SK-N-SH (cell line): ENCODE results near the gene RPL7A. TPM values are rescaled to one million over a fixed set of nuclear protein-coding genes. Genes with fewer than 3 reads are reported as not detected.
"Not testable (repeated sequence)": the region's sequence is repeated elsewhere in the genome, so short reads cannot be mapped to it uniquely, and the experiment has no call there.

ENCODE experiments used
- CTCF ChIA-PET: fragments of 300-600, 350-600 bp; formaldehyde crosslinking; extraction: SDS; loops from one replicate; lab custom pipeline; 2021; lab: Yijun Ruan, JAX
- POLR2A ChIA-PET: fragments of 350-600 bp; sonication (Branson Sonifier 250); formaldehyde crosslinking; extraction: SDS; loops from one replicate; lab custom pipeline; 2020; ENCODE audit warnings: antibody characterized with exemption, inconsistent platforms; lab: Yijun Ruan, JAX
- DNase-seq: peaks from one replicate; pipeline ENCODE4 v3.0.0; 2012
- H2AFZ ChIP-seq: fragments of 200-600 bp; sonication (generic); 2 replicates; pipeline ENCODE4 v1.8.1; 2016; ENCODE audit warnings: antibody characterized with exemption, mild to moderate bottlenecking, low read depth
- H3F3A ChIP-seq: fragments of 200-600 bp; sonication (generic); replicated peaks from 2 replicates; pipeline ENCODE3; 2016; ENCODE audit warnings: antibody characterized with exemption, mild to moderate bottlenecking; ENCODE audit not compliant: insufficient read depth
- H3K27ac ChIP-seq, 2 experiments: fragments of 200-500 bp in 1 of 2; fragments of 200-600 bp in 1 of 2; sonication (Bioruptor generic) in 1 of 2; sonication (generic), shearing (Covaris generic) in 1 of 2; 2 replicates each; pipeline versions ENCODE4 v1.5.1 to v1.6.1; 2014 to 2016; ENCODE audit warnings: low read depth in 2 of 2, inconsistent platforms in 1 of 2, low read length in 1 of 2, mild to moderate bottlenecking in 1 of 2, mixed read lengths in 1 of 2
- H3K27me3 ChIP-seq: fragments of 200-600 bp; sonication (generic), shearing (Covaris generic); 2 replicates; pipeline ENCODE4 v1.6.1; 2016; ENCODE audit warnings: mixed run types; ENCODE audit not compliant: insufficient read depth
- H3K36me3 ChIP-seq, 2 experiments: fragments of 200-500 bp in 1 of 2; fragments of 200-600 bp in 1 of 2; sonication (Bioruptor generic) in 1 of 2; sonication (generic) in 1 of 2; replicated peaks in 1 of 2; 2 replicates each; pipeline versions ENCODE3 to v1.5.1; 2014 to 2016; ENCODE audit warnings: low read length in 1 of 2, mild to moderate bottlenecking in 1 of 2; ENCODE audit not compliant: insufficient read depth in 2 of 2, control insufficient read depth in 1 of 2
- H3K4me1 ChIP-seq, 2 experiments: fragments of 200-500 bp in 1 of 2; fragments of 200-600 bp in 1 of 2; sonication (Bioruptor generic) in 1 of 2; sonication (generic), shearing (Covaris generic) in 1 of 2; 2 replicates each; pipeline versions ENCODE4 v1.5.1 to v1.6.1; 2014 to 2016; ENCODE audit warnings: low read depth in 1 of 2, low read length in 1 of 2, mixed run types in 1 of 2; ENCODE audit not compliant: insufficient read depth in 2 of 2, control insufficient read depth in 1 of 2
- H3K4me2 ChIP-seq: fragments of 200-600 bp; sonication (generic), shearing (Covaris generic); 2 replicates; pipeline ENCODE4 v1.6.1; 2017; ENCODE audit warnings: mixed run types
- H3K4me3 ChIP-seq, 2 experiments: fragments of 200-500 bp in 1 of 2; fragments of 200-600 bp in 1 of 2; sonication (Bioruptor generic) in 1 of 2; sonication (generic), shearing (Covaris generic) in 1 of 2; 2 replicates each; pipeline versions ENCODE4 v1.5.1 to v1.8.1; 2014 to 2016; ENCODE audit warnings: low read depth in 2 of 2, inconsistent platforms in 1 of 2, low read length in 1 of 2, mild to moderate bottlenecking in 1 of 2, mixed read lengths in 1 of 2, moderate library complexity in 1 of 2
- H3K79me2 ChIP-seq: fragments of 200-600 bp; sonication (generic); 2 replicates; pipeline ENCODE4 v1.8.1; 2017; ENCODE audit warnings: mild to moderate bottlenecking; ENCODE audit not compliant: insufficient read depth
- H3K9ac ChIP-seq: fragments of 200-600 bp; sonication (generic); 2 replicates; pipeline ENCODE4 v1.6.1; 2017; ENCODE audit warnings: mixed run types
- H3K9me2 ChIP-seq: fragments of 200-600 bp; sonication (generic); 2 replicates; pipeline ENCODE4 v1.6.1; 2017; ENCODE audit warnings: mixed run types
- H3K9me3 ChIP-seq: fragments of 200-600 bp; sonication (generic); 2 replicates; pipeline ENCODE4 v1.6.1; 2017; ENCODE audit warnings: mixed run types, mild to moderate bottlenecking, moderate library complexity
- H4K20me1 ChIP-seq: fragments of 200-600 bp; sonication (generic); 2 replicates; pipeline ENCODE4 v1.6.1; 2017; ENCODE audit warnings: mild to moderate bottlenecking, mixed run types; ENCODE audit not compliant: insufficient read depth
- CHD2 ChIP-seq: fragments of 150-350 bp; IDR thresholded peaks from 2 replicates; pipeline ENCODE4 v1.6.1; 2018; ENCODE audit warnings: low read length; ENCODE audit not compliant: partially characterized antibody
- ELF1 ChIP-seq: IDR thresholded peaks from 2 replicates; pipeline ENCODE4 v1.4.0; 2012
- EZH2phosphoT487 ChIP-seq: fragments of 200-600 bp; sonication (generic); IDR thresholded peaks from 2 replicates; pipeline ENCODE4 v1.6.1; 2017; ENCODE audit warnings: low read depth, mixed run types, mild to moderate bottlenecking, antibody characterized with exemption, moderate library complexity, borderline replicate concordance
- FOSL2 ChIP-seq: IDR thresholded peaks from 2 replicates; pipeline ENCODE4 v1.4.0; 2012; ENCODE audit warnings: low read depth, mild to moderate bottlenecking, moderate library complexity, borderline replicate concordance
- FOXJ3 ChIP-seq: sonication (generic); formaldehyde crosslinking; IDR thresholded peaks from 2 replicates; pipeline ENCODE4 v1.5.1; 2020; ENCODE audit warnings: mild to moderate bottlenecking, missing genetic modification reagents
- FOXM1 ChIP-seq: IDR thresholded peaks from 2 replicates; pipeline ENCODE4 v1.4.0; 2012; ENCODE audit warnings: low read depth, mild to moderate bottlenecking
- GABPA ChIP-seq: IDR thresholded peaks from 2 replicates; pipeline ENCODE4 v1.4.0; 2012; ENCODE audit warnings: low read depth, mild to moderate bottlenecking
- GATA2 ChIP-seq: sonication (generic); formaldehyde crosslinking; IDR thresholded peaks from 2 replicates; pipeline ENCODE4 v1.5.0; 2020; ENCODE audit warnings: mild to moderate bottlenecking, missing genetic modification reagents
- MEF2A ChIP-seq: IDR thresholded peaks from 2 replicates; pipeline ENCODE4 v1.4.0; 2012; ENCODE audit warnings: low read depth, borderline replicate concordance
- MXI1 ChIP-seq: IDR thresholded peaks from 2 replicates; pipeline ENCODE4 v1.6.1; 2012; ENCODE audit warnings: mild to moderate bottlenecking, low read depth, low read length, improper control_type of control experiment
- NFIC ChIP-seq: IDR thresholded peaks from 2 replicates; pipeline ENCODE4 v1.4.0; 2012; ENCODE audit warnings: borderline replicate concordance
- NRF1 ChIP-seq: IDR thresholded peaks from 2 replicates; pipeline ENCODE4 v1.6.1; 2012; ENCODE audit warnings: low read depth, mild to moderate bottlenecking, low read length
- POLR2AphosphoS5 ChIP-seq: IDR thresholded peaks from 2 replicates; pipeline ENCODE4 v1.6.1; 2012; ENCODE audit warnings: low read depth, low read length
- RAD21 ChIP-seq: IDR thresholded peaks from 2 replicates; pipeline ENCODE4 v1.6.1; 2012; ENCODE audit warnings: mild to moderate bottlenecking, low read length
- RCOR1 ChIP-seq: fragments of 150-350 bp; IDR thresholded peaks from 2 replicates; pipeline ENCODE4 v1.6.1; 2017; ENCODE audit warnings: antibody characterized with exemption, low read length
- RFX5 ChIP-seq: IDR thresholded peaks from 2 replicates; pipeline ENCODE4 v1.6.1; 2012; ENCODE audit warnings: mild to moderate bottlenecking, improper control_type of control experiment, low read length
- SIN3A ChIP-seq: IDR thresholded peaks from 2 replicates; pipeline ENCODE4 v1.6.1; 2012; ENCODE audit warnings: low read depth, mild to moderate bottlenecking, low read length, moderate library complexity, borderline replicate concordance
- SMC3 ChIP-seq: IDR thresholded peaks from 2 replicates; pipeline ENCODE4 v1.6.1; 2012; ENCODE audit warnings: low read depth, low read length, improper control_type of control experiment
- TAF1 ChIP-seq: IDR thresholded peaks from 2 replicates; pipeline ENCODE4 v1.6.1; 2012; ENCODE audit warnings: low read depth, mild to moderate bottlenecking, low read length, moderate library complexity, borderline replicate concordance
- TCF12 ChIP-seq: IDR thresholded peaks from 2 replicates; pipeline ENCODE4 v1.4.0; 2012
- TEAD4 ChIP-seq: IDR thresholded peaks from 2 replicates; pipeline ENCODE4 v1.4.0; 2012; ENCODE audit warnings: mild to moderate bottlenecking, borderline replicate concordance; ENCODE audit not compliant: insufficient read depth
- YY1 ChIP-seq: IDR thresholded peaks from 2 replicates; pipeline ENCODE4 v1.4.0; 2012; ENCODE audit warnings: low read depth, mild to moderate bottlenecking
- WGBS: methylation state at CpG from one replicate; pipeline ENCODE4 v1.1.6; 2017; ENCODE audit warnings: low lambda C conversion rate; 5-methylcytosine and 5-hydroxymethylcytosine counted together
- polyA plus RNA-seq, 3 experiments: library from polyadenylated mRNA; depleted of rRNA; stranded (reverse); fragments of >200 nt; gene quantifications; 2 replicates each; pipeline ENCODE4 v1.2.3, GENCODE V29; 2012
- TF ChIP-seq, protein P1 (sequence below): IDR thresholded peaks from 2 replicates; pipeline ENCODE4 v1.4.0; 2012; ENCODE audit warnings: low read depth
- TF ChIP-seq, protein P2 (sequence below): IDR thresholded peaks from 2 replicates; pipeline ENCODE4; 2012
- TF ChIP-seq, protein P3 (sequence below): IDR thresholded peaks from 2 replicates; pipeline ENCODE4 v1.6.1; 2012; ENCODE audit warnings: mild to moderate bottlenecking, low read depth, low read length, moderate library complexity
- TF ChIP-seq, protein P4 (sequence below): fragments of 200-600 bp; sonication (generic); IDR thresholded peaks from 2 replicates; pipeline ENCODE4 v1.6.1; 2017; ENCODE audit warnings: antibody characterized with exemption, mild to moderate bottlenecking, moderate library complexity
- TF ChIP-seq, protein P5 (sequence below): fragments of 150-350 bp; IDR thresholded peaks from 2 replicates; pipeline ENCODE4 v1.6.1; 2017; ENCODE audit warnings: antibody characterized with exemption, low read length, low read depth, borderline replicate concordance

Gene RPL7A
- polyA plus RNA-seq, 1 of the 3 experiments (the other 2 are of a cell fraction), result 4,121 TPM

DNA sequence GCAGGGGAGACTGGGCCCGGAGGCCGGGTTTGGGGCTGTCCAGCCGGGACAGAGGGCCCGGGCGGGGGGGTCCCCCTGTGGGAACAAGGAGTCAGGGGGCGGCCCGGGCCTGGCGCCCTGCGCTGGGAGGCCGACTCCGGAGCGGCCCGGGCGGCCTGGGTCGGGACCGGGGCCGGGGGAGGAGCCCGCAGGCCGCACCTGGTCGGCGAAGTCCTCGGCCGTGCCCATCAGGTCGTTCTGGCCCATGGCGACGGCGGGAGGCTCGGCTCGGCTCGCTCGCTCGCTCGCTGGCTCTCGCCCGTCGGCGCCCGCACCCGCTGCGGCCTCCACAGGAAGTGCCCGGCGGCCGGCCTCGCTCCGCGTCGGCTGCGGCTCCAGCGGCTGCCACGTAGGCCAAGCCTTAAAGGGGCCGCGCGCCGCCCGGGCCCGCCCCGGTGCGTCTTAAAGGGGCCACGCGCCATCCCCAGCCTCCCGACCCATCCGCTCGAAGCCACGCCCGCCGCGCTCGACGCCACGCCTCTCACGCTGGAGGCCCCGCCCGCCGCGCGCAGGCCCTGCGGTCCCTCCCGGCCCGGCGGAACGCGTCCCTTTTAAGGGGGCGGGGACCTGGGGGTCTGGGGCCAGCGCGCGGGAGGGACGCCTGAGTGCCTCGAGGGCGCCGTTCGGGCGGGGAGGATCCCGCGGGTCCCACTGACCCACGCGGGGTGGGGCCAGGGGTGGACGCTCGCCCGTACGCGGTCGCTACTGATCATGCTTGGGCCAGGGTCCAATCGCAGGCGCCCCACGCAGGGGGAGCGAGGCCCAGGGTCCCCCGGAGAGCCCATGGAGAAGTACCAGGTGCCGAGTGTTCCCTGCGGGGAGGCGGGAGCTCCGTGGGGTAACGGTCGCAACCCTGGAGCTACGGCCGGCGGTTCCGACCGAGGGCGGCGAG lies 28.0 kb downstream of the RPL7A start, which contains the start of the genes STKLD1 and SURF4 (continued):
- TF ChIP-seq, protein P1, sequence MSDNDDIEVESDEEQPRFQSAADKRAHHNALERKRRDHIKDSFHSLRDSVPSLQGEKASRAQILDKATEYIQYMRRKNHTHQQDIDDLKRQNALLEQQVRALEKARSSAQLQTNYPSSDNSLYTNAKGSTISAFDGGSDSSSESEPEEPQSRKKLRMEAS, result peak; percentile 87
- TF ChIP-seq RCOR1, result no peak
- TF ChIP-seq, protein P2, sequence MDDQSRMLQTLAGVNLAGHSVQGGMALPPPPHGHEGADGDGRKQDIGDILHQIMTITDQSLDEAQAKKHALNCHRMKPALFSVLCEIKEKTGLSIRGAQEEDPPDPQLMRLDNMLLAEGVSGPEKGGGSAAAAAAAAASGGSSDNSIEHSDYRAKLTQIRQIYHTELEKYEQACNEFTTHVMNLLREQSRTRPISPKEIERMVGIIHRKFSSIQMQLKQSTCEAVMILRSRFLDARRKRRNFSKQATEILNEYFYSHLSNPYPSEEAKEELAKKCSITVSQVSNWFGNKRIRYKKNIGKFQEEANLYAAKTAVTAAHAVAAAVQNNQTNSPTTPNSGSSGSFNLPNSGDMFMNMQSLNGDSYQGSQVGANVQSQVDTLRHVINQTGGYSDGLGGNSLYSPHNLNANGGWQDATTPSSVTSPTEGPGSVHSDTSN, result no peak; the same call in 1 of the 2 replicates
- TF ChIP-seq GABPA, result peak; percentile 51
- TF ChIP-seq FOXM1, result no peak
- TF ChIP-seq, protein P3, sequence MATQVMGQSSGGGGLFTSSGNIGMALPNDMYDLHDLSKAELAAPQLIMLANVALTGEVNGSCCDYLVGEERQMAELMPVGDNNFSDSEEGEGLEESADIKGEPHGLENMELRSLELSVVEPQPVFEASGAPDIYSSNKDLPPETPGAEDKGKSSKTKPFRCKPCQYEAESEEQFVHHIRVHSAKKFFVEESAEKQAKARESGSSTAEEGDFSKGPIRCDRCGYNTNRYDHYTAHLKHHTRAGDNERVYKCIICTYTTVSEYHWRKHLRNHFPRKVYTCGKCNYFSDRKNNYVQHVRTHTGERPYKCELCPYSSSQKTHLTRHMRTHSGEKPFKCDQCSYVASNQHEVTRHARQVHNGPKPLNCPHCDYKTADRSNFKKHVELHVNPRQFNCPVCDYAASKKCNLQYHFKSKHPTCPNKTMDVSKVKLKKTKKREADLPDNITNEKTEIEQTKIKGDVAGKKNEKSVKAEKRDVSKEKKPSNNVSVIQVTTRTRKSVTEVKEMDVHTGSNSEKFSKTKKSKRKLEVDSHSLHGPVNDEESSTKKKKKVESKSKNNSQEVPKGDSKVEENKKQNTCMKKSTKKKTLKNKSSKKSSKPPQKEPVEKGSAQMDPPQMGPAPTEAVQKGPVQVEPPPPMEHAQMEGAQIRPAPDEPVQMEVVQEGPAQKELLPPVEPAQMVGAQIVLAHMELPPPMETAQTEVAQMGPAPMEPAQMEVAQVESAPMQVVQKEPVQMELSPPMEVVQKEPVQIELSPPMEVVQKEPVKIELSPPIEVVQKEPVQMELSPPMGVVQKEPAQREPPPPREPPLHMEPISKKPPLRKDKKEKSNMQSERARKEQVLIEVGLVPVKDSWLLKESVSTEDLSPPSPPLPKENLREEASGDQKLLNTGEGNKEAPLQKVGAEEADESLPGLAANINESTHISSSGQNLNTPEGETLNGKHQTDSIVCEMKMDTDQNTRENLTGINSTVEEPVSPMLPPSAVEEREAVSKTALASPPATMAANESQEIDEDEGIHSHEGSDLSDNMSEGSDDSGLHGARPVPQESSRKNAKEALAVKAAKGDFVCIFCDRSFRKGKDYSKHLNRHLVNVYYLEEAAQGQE, result peak; percentile 54; the same call in 1 of the 2 replicates
- TF ChIP-seq SMC3, result no peak
- TF ChIP-seq, protein P4, sequence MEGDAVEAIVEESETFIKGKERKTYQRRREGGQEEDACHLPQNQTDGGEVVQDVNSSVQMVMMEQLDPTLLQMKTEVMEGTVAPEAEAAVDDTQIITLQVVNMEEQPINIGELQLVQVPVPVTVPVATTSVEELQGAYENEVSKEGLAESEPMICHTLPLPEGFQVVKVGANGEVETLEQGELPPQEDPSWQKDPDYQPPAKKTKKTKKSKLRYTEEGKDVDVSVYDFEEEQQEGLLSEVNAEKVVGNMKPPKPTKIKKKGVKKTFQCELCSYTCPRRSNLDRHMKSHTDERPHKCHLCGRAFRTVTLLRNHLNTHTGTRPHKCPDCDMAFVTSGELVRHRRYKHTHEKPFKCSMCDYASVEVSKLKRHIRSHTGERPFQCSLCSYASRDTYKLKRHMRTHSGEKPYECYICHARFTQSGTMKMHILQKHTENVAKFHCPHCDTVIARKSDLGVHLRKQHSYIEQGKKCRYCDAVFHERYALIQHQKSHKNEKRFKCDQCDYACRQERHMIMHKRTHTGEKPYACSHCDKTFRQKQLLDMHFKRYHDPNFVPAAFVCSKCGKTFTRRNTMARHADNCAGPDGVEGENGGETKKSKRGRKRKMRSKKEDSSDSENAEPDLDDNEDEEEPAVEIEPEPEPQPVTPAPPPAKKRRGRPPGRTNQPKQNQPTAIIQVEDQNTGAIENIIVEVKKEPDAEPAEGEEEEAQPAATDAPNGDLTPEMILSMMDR, result no peak
- TF ChIP-seq EZH2phosphoT487, result no peak
- no peak for TF ChIP-seq NFIC
- TF ChIP-seq SIN3A, result no peak
- TF ChIP-seq GATA2 (CRISPR knock-in tag), result no peak
- TF ChIP-seq TCF12, result no peak
- no peak for TF ChIP-seq CHD2
- TF ChIP-seq, protein P5, sequence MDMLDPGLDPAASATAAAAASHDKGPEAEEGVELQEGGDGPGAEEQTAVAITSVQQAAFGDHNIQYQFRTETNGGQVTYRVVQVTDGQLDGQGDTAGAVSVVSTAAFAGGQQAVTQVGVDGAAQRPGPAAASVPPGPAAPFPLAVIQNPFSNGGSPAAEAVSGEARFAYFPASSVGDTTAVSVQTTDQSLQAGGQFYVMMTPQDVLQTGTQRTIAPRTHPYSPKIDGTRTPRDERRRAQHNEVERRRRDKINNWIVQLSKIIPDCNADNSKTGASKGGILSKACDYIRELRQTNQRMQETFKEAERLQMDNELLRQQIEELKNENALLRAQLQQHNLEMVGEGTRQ, result no peak
- TF ChIP-seq TAF1, result peak; percentile 95
- TF ChIP-seq MXI1, result no peak
- TF ChIP-seq TEAD4, result no peak
- peak; percentile 54 for TF ChIP-seq NRF1
- TF ChIP-seq RFX5, result no peak
- no peak for TF ChIP-seq RAD21
- TF ChIP-seq YY1, result 0 out of 2 replicates have a peak, but pooled peaks have one; percentile 3
- TF ChIP-seq POLR2AphosphoS5, result peak; percentile 67
- TF ChIP-seq ELF1, result no peak
- TF ChIP-seq FOSL2, result no peak
- TF ChIP-seq MEF2A, result no peak
- no peak for TF ChIP-seq FOXJ3 (CRISPR knock-in tag)

DNA sequence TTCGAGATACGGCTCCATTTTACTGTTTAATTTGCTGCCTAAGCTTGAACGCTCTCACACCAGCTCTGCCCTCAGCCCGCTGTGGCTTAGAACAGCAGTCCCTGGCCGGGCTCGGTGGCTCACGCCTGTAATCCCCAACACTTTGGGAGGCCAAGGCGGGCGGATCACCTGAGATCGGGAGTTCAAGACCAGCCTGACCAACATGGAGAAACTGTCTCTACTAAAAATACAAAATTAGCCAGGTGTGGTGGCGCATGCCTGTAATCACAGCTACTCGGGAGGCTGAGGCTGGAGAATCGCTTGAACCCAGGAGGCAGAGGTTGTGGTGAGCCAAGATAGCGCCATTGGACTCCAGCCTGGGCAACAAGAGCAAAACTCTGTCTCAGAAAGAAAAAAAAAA lies 29.3 kb downstream of the RPL7A start:
- H3F3A ChIP-seq, H3K9ac ChIP-seq, H2AFZ ChIP-seq, POLR2A ChIA-PET, H3K9me3 ChIP-seq, H3K4me3 ChIP-seq, DNase-seq, H3K27me3 ChIP-seq, H3K9me2 ChIP-seq, H3K27ac ChIP-seq: not testable (repeated sequence)
- H3K4me2 ChIP-seq, result peak overlapping the region; percentile 99; the same call in 1 of the 2 replicates
- H3K4me1 ChIP-seq, result peaks cover 5 to 10% of the 10 kb centered on the region in 2 experiments; a peak in 3 of 4 replicates
- peaks cover 8 to 17% of the 10 kb centered on the region in 2 experiments for H3K36me3 ChIP-seq
- H3K79me2 ChIP-seq, result peaks cover 39% of the 10 kb centered on the region
- H4K20me1 ChIP-seq, result peaks cover 29% of the 10 kb centered on the region
- CTCF ChIA-PET, result interaction anchor here (0.6 to 1.7 kb wide), 6 partner anchors 12 to 110 kb away, joined by 3 to 6 read pairs (median 4); no protein-coding TSS in a partner anchor
- 93% methylated on average over 14 of the region's 14 CpGs for WGBS
